Smooth muscle cell (in vitro differentiated cells): ENCODE data around the gene LINC00305. TPM values are rescaled to one million over a fixed set of nuclear protein-coding genes. Genes with fewer than 3 reads are reported as not detected.
A peak's percentile ranks its signal among the peaks of the same experiment; 100 is the strongest.

Experiments
- DNase-seq: peaks from one replicate; lab custom pipeline; 2025; ENCODE audit not compliant: unreplicated experiment; lab: John Stamatoyannopoulos, UW
- H2AFZ ChIP-seq: fragments of 200-600 bp; sonication (generic); 2 replicates; pipeline ENCODE4 v1.6.0; 2016; ENCODE audit warnings: antibody characterized with exemption, low read depth, mild to moderate bottlenecking
- H3F3A ChIP-seq: fragments of 200-600 bp; sonication (generic); 2 replicates; pipeline ENCODE4 v1.6.0; 2017; ENCODE audit warnings: antibody characterized with exemption, low read depth
- H3K27ac ChIP-seq: fragments of 200-600 bp; sonication (generic); 2 replicates; pipeline ENCODE4 v1.5.1; 2016; ENCODE audit warnings: low read depth, mild to moderate bottlenecking
- H3K27me3 ChIP-seq: fragments of 200-600 bp; sonication (generic); 2 replicates; pipeline ENCODE4 v1.6.1; 2016; ENCODE audit warnings: low read depth, mild to moderate bottlenecking
- H3K36me3 ChIP-seq: fragments of 200-600 bp; sonication (generic); 2 replicates; pipeline ENCODE4 v1.5.1; 2016; ENCODE audit warnings: low read depth
- H3K4me1 ChIP-seq: fragments of 200-600 bp; sonication (generic); 2 replicates; pipeline ENCODE4 v1.5.1; 2016; ENCODE audit warnings: low read depth
- H3K4me2 ChIP-seq: fragments of 200-600 bp; sonication (generic); 2 replicates; pipeline ENCODE4 v1.6.0; 2016; ENCODE audit warnings: mild to moderate bottlenecking
- H3K4me3 ChIP-seq: fragments of 200-600 bp; sonication (generic); 2 replicates; pipeline ENCODE4 v1.5.1; 2016; ENCODE audit warnings: mild to moderate bottlenecking
- H3K79me2 ChIP-seq: fragments of 200-600 bp; sonication (generic); 2 replicates; pipeline ENCODE4 v1.6.0; 2016; ENCODE audit warnings: low read depth, mild to moderate bottlenecking
- H3K9ac ChIP-seq: fragments of 200-600 bp; sonication (generic); 2 replicates; pipeline ENCODE4 v1.6.0; 2016; ENCODE audit warnings: low read depth
- H3K9me3 ChIP-seq: fragments of 200-600 bp; sonication (generic); replicated peaks from 2 replicates; pipeline ENCODE4 v1.5.1; 2016; ENCODE audit warnings: low read depth
- H4K20me1 ChIP-seq: fragments of 200-600 bp; sonication (generic); 2 replicates; pipeline ENCODE4 v1.6.0; 2016; ENCODE audit warnings: low read depth
- WGBS: methylation state at CpG from one replicate; pipeline ENCODE4 v1.1.7; 2016; ENCODE audit warnings: low lambda C conversion rate; 5-methylcytosine and 5-hydroxymethylcytosine counted together
- polyA plus RNA-seq: library from polyadenylated mRNA; unstranded; fragments of >200 nt; fragmentation: Nextera tagmentation; extraction: Ambion mirVana; gene quantifications from 2 replicates; pipeline ENCODE4 v1.2.1, GENCODE V29; 2016
- total RNA-seq: library from RNA; depleted of rRNA; stranded (reverse); fragments of >200 nt; gene quantifications from 2 replicates; pipeline ENCODE4 v1.2.3, GENCODE V29; 2014
- TF ChIP-seq, protein P1 (sequence below): fragments of 200-600 bp; sonication (generic); IDR thresholded peaks from 2 replicates; pipeline ENCODE4 v1.5.1; 2017; ENCODE audit warnings: borderline replicate concordance, mild to moderate bottlenecking, antibody characterized with exemption; ENCODE audit not compliant: insufficient read depth, poor library complexity, severe bottlenecking

Gene LINC00305
- total and polyA plus RNA-seq, 2 experiments from 2014 or later, result 0.97 TPM; not detected in 1

DNA sequence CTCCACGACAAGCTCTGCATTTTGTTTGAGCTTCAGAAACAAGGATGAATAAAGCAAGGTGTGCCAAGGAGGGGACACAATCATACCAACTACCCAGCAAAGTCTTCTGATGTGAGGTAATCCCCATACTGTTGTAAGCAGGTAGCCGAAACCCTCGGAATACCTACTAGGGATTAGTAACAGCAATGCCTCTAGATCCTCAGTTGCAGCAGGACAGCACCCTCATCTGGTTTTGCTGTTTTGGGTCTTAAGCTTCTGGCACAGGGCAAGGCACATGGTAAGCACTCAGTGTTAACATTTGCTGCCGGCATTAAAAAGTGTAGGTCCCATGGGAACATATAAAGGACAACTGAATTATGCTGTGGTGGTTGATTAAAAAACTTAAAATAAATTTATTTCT, 16.0 kb upstream of the LINC00305 start:
- H3K36me3 ChIP-seq, result no peaks in the 10 kb centered on the region
- WGBS, result 88% methylated on average over 4 of the region's 4 CpGs
- TF ChIP-seq, protein P1, sequence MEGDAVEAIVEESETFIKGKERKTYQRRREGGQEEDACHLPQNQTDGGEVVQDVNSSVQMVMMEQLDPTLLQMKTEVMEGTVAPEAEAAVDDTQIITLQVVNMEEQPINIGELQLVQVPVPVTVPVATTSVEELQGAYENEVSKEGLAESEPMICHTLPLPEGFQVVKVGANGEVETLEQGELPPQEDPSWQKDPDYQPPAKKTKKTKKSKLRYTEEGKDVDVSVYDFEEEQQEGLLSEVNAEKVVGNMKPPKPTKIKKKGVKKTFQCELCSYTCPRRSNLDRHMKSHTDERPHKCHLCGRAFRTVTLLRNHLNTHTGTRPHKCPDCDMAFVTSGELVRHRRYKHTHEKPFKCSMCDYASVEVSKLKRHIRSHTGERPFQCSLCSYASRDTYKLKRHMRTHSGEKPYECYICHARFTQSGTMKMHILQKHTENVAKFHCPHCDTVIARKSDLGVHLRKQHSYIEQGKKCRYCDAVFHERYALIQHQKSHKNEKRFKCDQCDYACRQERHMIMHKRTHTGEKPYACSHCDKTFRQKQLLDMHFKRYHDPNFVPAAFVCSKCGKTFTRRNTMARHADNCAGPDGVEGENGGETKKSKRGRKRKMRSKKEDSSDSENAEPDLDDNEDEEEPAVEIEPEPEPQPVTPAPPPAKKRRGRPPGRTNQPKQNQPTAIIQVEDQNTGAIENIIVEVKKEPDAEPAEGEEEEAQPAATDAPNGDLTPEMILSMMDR, result no peak
- no peaks in the 10 kb centered on the region for H4K20me1 ChIP-seq
- DNase-seq, result no peak
- no peak overlapping the region for H3K9ac ChIP-seq
- H3K27ac ChIP-seq, result no peak overlapping the region
- no peaks in the 10 kb centered on the region for H3K79me2 ChIP-seq
- H3K4me1 ChIP-seq, result peaks cover 5% of the 10 kb centered on the region
- H3K9me3 ChIP-seq, result no peaks in the 10 kb centered on the region
- H3K4me3 ChIP-seq, result no peak overlapping the region
- H3K27me3 ChIP-seq, result no peaks in the 10 kb centered on the region
- H3K4me2 ChIP-seq, result no peak overlapping the region
- H3F3A ChIP-seq, result no peaks in the 10 kb centered on the region
- H2AFZ ChIP-seq, result no peak overlapping the region

DNA sequence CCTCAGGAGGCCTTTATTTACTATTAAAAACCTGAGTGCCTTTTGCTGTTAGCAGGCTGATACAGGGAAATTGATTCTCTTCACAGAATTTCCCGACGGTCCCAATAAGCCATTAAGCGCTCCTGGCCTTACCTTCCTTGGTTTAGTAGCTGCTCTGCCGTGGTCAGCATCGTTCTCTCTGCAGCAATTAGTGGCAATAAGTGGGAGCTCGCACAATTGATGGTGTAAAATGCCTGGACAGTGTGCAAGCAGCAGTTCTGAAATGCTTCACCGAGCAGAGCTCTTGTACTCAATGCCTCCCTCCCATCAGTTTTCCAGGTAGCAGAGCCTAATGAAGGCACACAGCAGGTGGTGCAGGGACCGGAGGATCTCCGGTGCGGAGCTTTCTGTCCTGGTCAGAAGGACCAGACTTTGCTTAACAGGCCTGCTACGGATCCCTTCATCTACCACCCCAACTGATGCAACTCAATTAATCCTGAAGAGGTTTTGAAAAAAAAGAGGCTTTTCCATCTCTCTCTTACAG, 1.1 kb upstream of the LINC00305 start:
- Histone ChIP-seq H3K36me3 (no peaks in the 10 kb centered on the region), H3K9me3 (no peaks in the 10 kb centered on the region), H3K9ac (no peak overlapping the region), H3K79me2 (no peaks in the 10 kb centered on the region), H3K27me3 (no peaks in the 10 kb centered on the region), H4K20me1 (no peaks in the 10 kb centered on the region), H2AFZ (no peak overlapping the region), H3K27ac (no peak overlapping the region), H3F3A (no peaks in the 10 kb centered on the region), H3K4me3 (no peak overlapping the region), H3K4me1 (no peaks in the 10 kb centered on the region), H3K4me2 (no peak overlapping the region)
- 87% methylated on average over 11 of the region's 11 CpGs for WGBS
- no peak for DNase-seq
- TF ChIP-seq, protein P1, result no peak

DNA sequence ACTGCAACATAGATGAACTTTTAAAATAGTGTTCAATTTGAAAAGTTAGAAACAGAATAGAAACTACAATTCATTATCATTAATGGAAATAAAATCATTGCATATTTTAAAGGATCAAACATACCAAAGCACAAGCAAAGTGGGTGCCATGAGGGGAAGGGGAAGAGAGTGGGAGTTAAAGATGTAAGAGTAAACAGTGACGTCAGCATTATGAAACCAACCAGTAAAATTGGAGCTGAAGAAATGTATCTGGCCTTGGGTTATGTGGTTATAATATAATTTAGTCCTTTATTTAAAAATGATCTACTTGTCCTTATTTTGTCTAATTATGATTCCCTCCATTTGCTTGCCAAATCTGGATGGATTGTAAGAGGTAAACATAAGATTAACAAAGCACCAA, 6.0 kb downstream of the LINC00305 start:
- H2AFZ ChIP-seq, result no peak overlapping the region
- no peaks in the 10 kb centered on the region for H3K4me1 ChIP-seq
- no peaks in the 10 kb centered on the region for H4K20me1 ChIP-seq
- no peak for DNase-seq
- H3F3A ChIP-seq, result no peaks in the 10 kb centered on the region
- no peaks in the 10 kb centered on the region for H3K27me3 ChIP-seq
- TF ChIP-seq, protein P1, result no peak
- H3K27ac ChIP-seq, result no peak overlapping the region
- 94% methylated on average over 1 of the region's 1 CpG for WGBS
- H3K79me2 ChIP-seq, result no peaks in the 10 kb centered on the region
- no peak overlapping the region for H3K9ac ChIP-seq
- no peaks in the 10 kb centered on the region for H3K36me3 ChIP-seq
- H3K4me3 ChIP-seq, result no peak overlapping the region
- H3K9me3 ChIP-seq, result no peaks in the 10 kb centered on the region
- no peak overlapping the region for H3K4me2 ChIP-seq

DNA sequence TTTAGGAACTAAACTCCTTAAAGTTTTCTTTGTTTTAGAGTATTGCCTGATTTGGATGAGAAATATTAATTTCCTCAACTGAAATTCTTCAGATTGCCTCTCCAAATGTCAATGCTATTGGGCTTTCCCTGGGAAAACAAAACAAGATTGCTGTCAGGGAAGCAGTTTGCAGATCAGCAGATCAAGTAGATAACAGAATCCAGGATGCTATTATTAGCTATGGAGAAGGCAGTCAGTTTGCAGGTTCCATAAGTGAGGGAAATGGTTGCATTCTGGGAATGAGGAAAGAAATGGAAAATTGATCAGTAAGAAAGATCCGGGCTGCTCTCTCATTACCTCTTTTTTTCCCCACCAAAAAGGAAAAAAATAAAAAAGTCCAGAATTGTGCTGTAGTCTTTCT, 11.0 kb downstream of the LINC00305 start:
- Histone ChIP-seq H3K27me3 (no peaks in the 10 kb centered on the region), H2AFZ (peak overlapping the region; percentile 42), H3F3A (no peaks in the 10 kb centered on the region), H3K4me1 (peaks cover 12% of the 10 kb centered on the region), H3K9ac (no peak overlapping the region), H3K79me2 (no peaks in the 10 kb centered on the region), H3K27ac (no peak overlapping the region), H3K36me3 (no peaks in the 10 kb centered on the region), H3K4me3 (no peak overlapping the region), H3K4me2 (no peak overlapping the region), H4K20me1 (no peaks in the 10 kb centered on the region), H3K9me3 (no peaks in the 10 kb centered on the region)
- 88% methylated on average over 1 of the region's 1 CpG for WGBS
- no peak for DNase-seq
- TF ChIP-seq, protein P1, result no peak
